Measurements from ENCODE around the gene THSD4. TPM values are rescaled to one million over a fixed set of nuclear protein-coding genes. Genes with fewer than 3 reads are reported as not detected.
"Not testable (repeated sequence)": the region's sequence is repeated elsewhere in the genome, so short reads cannot be mapped to it uniquely, and the experiment has no call there.

The THSD4 gene
- total and polyA plus RNA-seq, 3 experiments from 2014 or later, result not detected

DNA sequence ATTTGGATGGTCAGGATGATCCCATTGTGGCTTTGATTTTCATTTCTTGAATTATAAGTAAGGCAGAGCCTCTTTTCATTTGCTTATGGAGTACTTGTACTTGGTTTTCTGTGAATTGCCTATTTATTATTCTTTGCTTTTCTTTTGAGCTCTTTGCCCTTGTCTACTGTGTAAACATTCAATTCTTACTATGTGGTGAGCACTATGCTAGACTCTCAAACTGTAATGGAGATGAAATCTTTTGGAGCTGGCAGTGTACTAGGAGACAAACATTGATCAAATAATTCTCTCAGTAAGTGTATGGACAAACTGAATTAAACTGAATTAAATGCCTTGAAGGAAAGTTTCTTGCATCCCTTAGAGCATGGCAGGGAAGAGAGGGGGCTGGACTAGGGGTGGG lies 608.1 kb downstream of the THSD4 start:
- H3K36me3 ChIP-seq (ENCODE audit: insufficient read depth, low read length), result no peaks in the 10 kb centered on the region
- peaks cover 4 to 6% of the 10 kb centered on the region in 2 donors for H3K27me3 Mint-ChIP-seq
- no peak for DNase-seq
- no peaks in the 10 kb centered on the region for H3K27me3 ChIP-seq (ENCODE audit: insufficient read depth, low read length, poor library complexity, severe bottlenecking)
- H3K9me3 Mint-ChIP-seq, result no peaks in the 10 kb centered on the region
- no peaks in the 10 kb centered on the region for H3K4me1 ChIP-seq (ENCODE audit: insufficient read depth, low read length)
- H3K4me1 Mint-ChIP-seq, result no peaks in the 10 kb centered on the region
- POLR2A ChIA-PET, result no interaction called here
- no peaks in the 10 kb centered on the region for H3K9me3 ChIP-seq (ENCODE audit: low read length)
- no peak overlapping the region for H3K27ac Mint-ChIP-seq
- H3K36me3 Mint-ChIP-seq, result no peaks in the 10 kb centered on the region
- CTCF ChIA-PET, result no interaction called here
- no peak overlapping the region for H3K27ac ChIP-seq (ENCODE audit: low read depth, low read length)
- H3K4me3 Mint-ChIP-seq, result no peak overlapping the region
- no peak overlapping the region for H3K4me3 ChIP-seq (ENCODE audit: low read length)

DNA sequence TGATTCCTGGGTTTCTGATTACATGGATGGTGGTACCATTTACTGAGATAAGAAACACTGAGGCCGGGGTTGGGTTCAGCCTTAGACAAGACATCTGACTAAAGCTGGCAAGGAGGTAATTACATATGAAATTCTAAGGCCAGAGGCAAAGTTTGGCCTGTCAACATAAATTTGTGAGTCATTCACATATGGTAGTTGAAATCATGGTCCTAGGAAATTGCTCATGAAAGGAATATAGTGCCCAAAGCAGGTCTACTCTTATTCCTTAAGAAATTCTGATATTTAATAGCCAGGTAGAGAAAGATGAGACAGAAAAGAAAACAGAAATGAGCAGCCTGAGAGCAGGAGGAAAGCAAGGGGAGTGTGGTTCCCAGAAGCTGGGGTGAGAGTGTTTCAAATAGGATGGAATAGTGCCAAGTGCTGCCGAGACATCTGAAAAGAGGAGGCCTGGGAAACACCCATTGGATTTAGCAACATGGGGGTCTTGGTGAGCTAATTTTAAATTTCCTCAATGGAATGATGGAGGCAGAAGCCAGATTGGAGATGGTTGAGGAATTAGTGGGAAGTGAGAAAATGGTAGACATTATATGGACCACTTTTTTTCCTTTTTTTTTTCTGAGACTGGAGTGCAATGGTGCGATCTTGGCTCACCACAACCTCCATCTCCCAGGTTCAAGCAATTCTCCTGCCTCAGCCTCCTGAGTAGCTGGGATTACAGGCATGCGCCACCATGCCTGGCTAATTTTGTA lies 610.1 kb downstream of the THSD4 start:
- H3K27me3 Mint-ChIP-seq; CTCF ChIA-PET; H3K27ac ChIP-seq (ENCODE audit: low read depth, low read length); H3K27me3 ChIP-seq (ENCODE audit: insufficient read depth, low read length, poor library complexity, severe bottlenecking); H3K9me3 ChIP-seq (ENCODE audit: low read length); H3K4me3 Mint-ChIP-seq; POLR2A ChIA-PET; H3K27ac Mint-ChIP-seq; H3K36me3 Mint-ChIP-seq; H3K4me1 ChIP-seq (ENCODE audit: insufficient read depth, low read length); H3K4me1 Mint-ChIP-seq; H3K4me3 ChIP-seq (ENCODE audit: low read length); H3K36me3 ChIP-seq (ENCODE audit: insufficient read depth, low read length); H3K9me3 Mint-ChIP-seq; DNase-seq: not testable (repeated sequence)

DNA sequence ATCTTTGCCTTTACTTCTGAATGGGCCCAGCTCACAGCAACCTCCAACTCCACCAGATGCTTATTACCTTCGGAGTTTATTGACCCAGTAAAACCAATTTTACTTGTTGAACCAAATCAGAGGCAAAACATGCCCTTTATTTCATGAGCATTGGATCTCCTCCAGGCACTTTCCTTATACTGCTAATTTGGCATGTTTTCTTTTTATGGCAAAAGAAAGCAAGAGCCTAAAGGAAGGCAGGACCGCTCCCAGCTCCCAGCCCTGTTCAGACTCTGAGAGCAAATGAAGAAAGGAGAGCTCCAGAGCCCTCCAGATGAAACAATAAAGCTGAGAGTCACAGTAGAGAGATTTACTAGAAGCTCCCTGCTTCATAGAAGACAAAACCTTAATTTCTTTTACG lies 613.6 kb downstream of the THSD4 start:
- Mint-ChIP-seq H3K27ac (no peak overlapping the region), H3K4me1 (no peaks in the 10 kb centered on the region), H3K9me3 (no peaks in the 10 kb centered on the region), H3K36me3 (peaks cover 0 to 1% (median 0%) of the 10 kb centered on the region in 3 donors), H3K4me3 (no peak overlapping the region), H3K27me3 (peaks cover 9 to 21% of the 10 kb centered on the region in 2 donors)
- CTCF ChIA-PET, result interaction anchor here (0.8 kb wide), 1 partner anchor 438 kb away, joined by 3 read pairs; no protein-coding TSS in a partner anchor
- Histone ChIP-seq H3K27me3 (ENCODE audit: insufficient read depth, low read length, poor library complexity, severe bottlenecking) (no peaks in the 10 kb centered on the region), H3K27ac (ENCODE audit: low read depth, low read length) (no peak overlapping the region), H3K36me3 (ENCODE audit: insufficient read depth, low read length) (no peaks in the 10 kb centered on the region), H3K4me1 (ENCODE audit: insufficient read depth, low read length) (no peaks in the 10 kb centered on the region), H3K9me3 (ENCODE audit: low read length) (no peaks in the 10 kb centered on the region), H3K4me3 (ENCODE audit: low read length) (no peak overlapping the region)
- POLR2A ChIA-PET, result no interaction called here
- DNase-seq, result no peak

DNA sequence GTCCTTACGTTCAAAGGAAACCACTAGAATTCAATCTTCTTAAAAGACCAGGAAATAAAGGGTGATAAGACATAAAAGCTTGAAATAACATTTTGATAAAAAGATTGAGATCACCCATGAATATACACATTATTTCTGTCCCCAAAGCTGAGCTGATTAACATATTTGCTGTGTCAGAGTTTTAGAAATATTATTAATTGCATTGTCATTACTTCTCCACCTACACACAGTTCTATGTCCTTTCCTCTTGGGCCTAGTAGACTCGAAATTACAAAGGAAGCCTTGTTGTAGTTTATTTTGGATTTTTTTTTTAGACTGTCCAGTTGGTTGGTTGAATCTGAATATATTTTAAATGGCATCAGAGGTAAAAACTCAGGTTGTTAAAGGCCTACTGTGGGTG lies 614.0 kb downstream of the THSD4 start:
- H3K9me3 Mint-ChIP-seq, result no peaks in the 10 kb centered on the region
- no peaks in the 10 kb centered on the region for H3K9me3 ChIP-seq (ENCODE audit: low read length)
- H3K36me3 Mint-ChIP-seq, result peaks cover 0 to 1% (median 0%) of the 10 kb centered on the region in 3 donors
- H3K27ac ChIP-seq (ENCODE audit: low read depth, low read length), result no peak overlapping the region
- no peak overlapping the region for H3K4me3 Mint-ChIP-seq
- no peak overlapping the region for H3K27ac Mint-ChIP-seq
- no peaks in the 10 kb centered on the region for H3K4me1 ChIP-seq (ENCODE audit: insufficient read depth, low read length)
- no peak overlapping the region for H3K4me3 ChIP-seq (ENCODE audit: low read length)
- CTCF ChIA-PET, result interaction anchor here (0.8 kb wide), 1 partner anchor 438 kb away, joined by 3 read pairs; no protein-coding TSS in a partner anchor
- H3K4me1 Mint-ChIP-seq, result no peaks in the 10 kb centered on the region
- H3K27me3 ChIP-seq (ENCODE audit: insufficient read depth, low read length, poor library complexity, severe bottlenecking), result no peaks in the 10 kb centered on the region
- no peaks in the 10 kb centered on the region for H3K36me3 ChIP-seq (ENCODE audit: insufficient read depth, low read length)
- peaks cover 11 to 21% of the 10 kb centered on the region in 2 donors for H3K27me3 Mint-ChIP-seq
- POLR2A ChIA-PET, result no interaction called here
- no peak for DNase-seq

DNA sequence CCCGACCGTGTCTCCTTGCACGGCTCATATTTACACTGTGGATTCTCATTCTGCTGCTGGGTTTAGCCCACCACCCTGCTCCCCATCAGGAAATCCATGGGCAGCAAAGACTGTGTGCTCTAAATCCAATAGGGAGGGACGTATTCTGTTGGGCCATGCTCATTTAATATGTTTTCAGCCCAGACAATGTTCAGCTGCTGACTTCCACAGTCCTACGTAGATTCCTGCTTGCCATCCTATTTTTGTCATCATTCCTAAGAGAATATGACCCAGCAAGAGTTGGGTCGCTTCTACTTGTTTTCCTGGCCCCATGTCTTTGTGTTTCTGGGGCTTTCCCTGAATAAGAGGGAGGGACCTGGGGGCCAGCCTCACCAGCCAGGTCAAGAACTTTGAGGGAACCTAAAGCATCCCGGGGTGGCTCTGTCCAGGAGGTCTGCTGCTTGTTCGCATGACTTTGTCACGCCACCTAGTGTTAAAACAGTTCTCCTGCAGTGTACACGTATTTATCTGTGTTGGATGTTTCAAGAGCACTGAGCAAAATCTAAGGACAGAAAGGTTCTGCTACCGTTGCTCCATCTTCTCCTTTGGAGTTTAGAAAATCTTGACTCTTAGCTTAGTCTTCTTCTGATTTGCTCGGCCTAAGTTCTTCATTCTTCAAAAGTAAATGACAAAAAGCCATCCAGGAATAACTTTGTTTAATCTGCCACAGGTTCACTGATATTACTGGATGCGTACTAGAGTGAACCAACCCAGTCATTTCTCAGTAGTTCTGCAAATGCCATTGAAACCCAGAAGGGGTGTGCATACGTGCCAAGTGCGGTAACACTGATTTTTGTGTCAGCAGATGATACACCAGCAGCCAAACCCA lies 615.2 kb downstream of the THSD4 start:
- H3K27ac ChIP-seq (ENCODE audit: low read depth, low read length), result no peak overlapping the region
- no peaks in the 10 kb centered on the region for H3K27me3 ChIP-seq (ENCODE audit: insufficient read depth, low read length, poor library complexity, severe bottlenecking)
- CTCF ChIA-PET, result interaction anchor here (1.3 to 3.2 kb wide), 2 partner anchors 9 to 13 kb away, joined by 3 to 14 read pairs; no protein-coding TSS in a partner anchor
- no peaks in the 10 kb centered on the region for H3K9me3 ChIP-seq (ENCODE audit: low read length)
- H3K4me1 ChIP-seq (ENCODE audit: insufficient read depth, low read length), result no peaks in the 10 kb centered on the region
- no peak overlapping the region for H3K4me3 Mint-ChIP-seq
- peak in 2 of 5 donors; percentile 3 to 6 for DNase-seq
- no peaks in the 10 kb centered on the region for H3K4me1 Mint-ChIP-seq
- POLR2A ChIA-PET, result no interaction called here
- no peak overlapping the region for H3K4me3 ChIP-seq (ENCODE audit: low read length)
- H3K9me3 Mint-ChIP-seq, result no peaks in the 10 kb centered on the region
- peaks cover 9 to 21% of the 10 kb centered on the region in 2 donors for H3K27me3 Mint-ChIP-seq
- peaks cover 0 to 1% (median 0%) of the 10 kb centered on the region in 3 donors for H3K36me3 Mint-ChIP-seq
- no peak overlapping the region for H3K27ac Mint-ChIP-seq
- no peaks in the 10 kb centered on the region for H3K36me3 ChIP-seq (ENCODE audit: insufficient read depth, low read length)

DNA sequence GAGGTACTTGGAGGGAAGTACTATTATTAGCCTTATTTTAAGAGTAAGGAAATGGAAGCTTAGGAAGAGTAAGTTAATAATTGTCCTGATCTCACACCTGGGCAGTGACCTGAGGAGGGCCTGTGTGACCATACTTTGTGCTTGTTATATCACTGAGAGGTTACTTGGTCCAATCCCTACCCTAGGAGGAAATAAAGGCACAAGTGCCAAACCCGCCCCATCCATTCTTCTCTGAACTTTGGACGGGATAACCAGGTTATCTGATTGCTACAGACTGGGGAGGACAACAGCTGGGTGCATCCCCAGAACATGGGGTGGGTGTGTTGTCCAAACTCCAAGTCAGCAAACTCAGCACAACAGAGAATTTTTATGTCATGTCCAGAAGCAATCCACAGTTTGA lies 617.4 kb downstream of the THSD4 start:
- H3K27me3 Mint-ChIP-seq, result peaks cover 7 to 25% of the 10 kb centered on the region in 2 donors
- H3K4me1 Mint-ChIP-seq, result no peaks in the 10 kb centered on the region
- no peak overlapping the region for H3K4me3 ChIP-seq (ENCODE audit: low read length)
- no peaks in the 10 kb centered on the region for H3K9me3 Mint-ChIP-seq
- H3K36me3 ChIP-seq (ENCODE audit: insufficient read depth, low read length), result no peaks in the 10 kb centered on the region
- no peaks in the 10 kb centered on the region for H3K4me1 ChIP-seq (ENCODE audit: insufficient read depth, low read length)
- no peak overlapping the region for H3K27ac ChIP-seq (ENCODE audit: low read depth, low read length)
- no peaks in the 10 kb centered on the region for H3K9me3 ChIP-seq (ENCODE audit: low read length)
- H3K27me3 ChIP-seq (ENCODE audit: insufficient read depth, low read length, poor library complexity, severe bottlenecking), result peaks cover 6% of the 10 kb centered on the region
- no peak overlapping the region for H3K27ac Mint-ChIP-seq
- H3K4me3 Mint-ChIP-seq, result no peak overlapping the region
- no peak for DNase-seq
- peaks cover 0 to 1% (median 0%) of the 10 kb centered on the region in 3 donors for H3K36me3 Mint-ChIP-seq
- ChIA-PET CTCF (interaction anchor here (3.2 kb wide), 1 partner anchor 11 kb away, joined by 14 read pairs; no protein-coding TSS in a partner anchor), POLR2A (no interaction called here)

DNA sequence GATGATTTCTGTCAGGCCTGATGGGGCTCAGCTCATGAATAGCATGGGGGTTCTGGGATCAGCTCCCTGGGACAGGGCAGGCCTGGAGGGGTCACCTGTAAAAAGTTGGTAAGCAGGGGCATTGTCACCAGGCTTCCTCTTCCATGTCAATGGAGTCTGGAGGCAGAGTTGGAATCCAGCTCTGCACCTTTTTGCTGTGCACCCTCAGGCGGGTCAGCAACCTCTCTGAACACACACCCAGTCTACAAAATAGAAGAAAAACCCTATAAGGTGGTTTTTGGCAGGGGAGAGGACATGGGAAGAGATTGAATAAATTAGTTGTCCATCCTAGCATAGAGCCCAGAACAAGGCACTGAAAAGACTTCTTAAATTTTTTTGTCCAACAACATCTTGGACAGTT lies 617.9 kb downstream of the THSD4 start:
- Mint-ChIP-seq H3K27me3 (peaks cover 7 to 25% of the 10 kb centered on the region in 2 donors), H3K36me3 (peaks cover 0 to 1% (median 0%) of the 10 kb centered on the region in 3 donors), H3K4me3 (no peak overlapping the region), H3K4me1 (no peaks in the 10 kb centered on the region), H3K9me3 (no peaks in the 10 kb centered on the region), H3K27ac (no peak overlapping the region)
- POLR2A ChIA-PET, result no interaction called here
- peaks cover 6% of the 10 kb centered on the region for H3K27me3 ChIP-seq (ENCODE audit: insufficient read depth, low read length, poor library complexity, severe bottlenecking)
- no peak for DNase-seq
- CTCF ChIA-PET, result interaction anchor here (3.2 kb wide), 1 partner anchor 10 kb away, joined by 14 read pairs; no protein-coding TSS in a partner anchor
- no peaks in the 10 kb centered on the region for H3K36me3 ChIP-seq (ENCODE audit: insufficient read depth, low read length)
- no peak overlapping the region for H3K27ac ChIP-seq (ENCODE audit: low read depth, low read length)
- H3K4me3 ChIP-seq (ENCODE audit: low read length), result no peak overlapping the region
- no peaks in the 10 kb centered on the region for H3K9me3 ChIP-seq (ENCODE audit: low read length)
- no peaks in the 10 kb centered on the region for H3K4me1 ChIP-seq (ENCODE audit: insufficient read depth, low read length)

Data from CD8-positive, alpha-beta memory T cell (primary cell).